ENCODE data around the gene HIBCH. TPM values are rescaled to one million over a fixed set of nuclear protein-coding genes. Genes with fewer than 3 reads are reported as not detected.
A peak's percentile ranks its signal among the peaks of the same experiment; 100 is the strongest.

HIBCH gene
- total RNA-seq, 1 donor: 6.2 TPM

DNA sequence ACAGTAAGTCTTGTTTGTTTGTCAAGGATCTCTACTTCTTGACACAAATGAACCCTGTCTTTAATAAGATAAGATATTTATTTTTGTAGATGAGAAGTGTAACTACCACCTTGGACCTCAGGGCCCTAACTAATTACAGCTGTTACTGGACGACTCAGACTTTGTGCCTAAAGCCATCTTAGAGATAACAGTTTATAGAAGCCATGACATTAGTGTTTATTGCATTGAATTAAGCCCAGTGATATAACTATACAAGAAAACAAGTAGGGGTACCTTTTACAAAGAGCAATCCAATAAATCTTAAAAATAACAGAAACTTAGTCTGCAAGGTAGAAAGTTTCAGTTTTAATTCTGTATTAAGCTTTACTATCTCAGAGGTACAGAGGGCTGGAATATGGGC is 119.0 kb downstream of the HIBCH start:
- DNase-seq (ENCODE audit: low read depth in 2 of 3, low spot score in 2 of 3): no peak

GRCh38 chr2:190199530-190199929 is 120.1 kb downstream of the HIBCH start:
- no peak for DNase-seq (ENCODE audit: low read depth in 2 of 3, low spot score in 2 of 3)

DNA sequence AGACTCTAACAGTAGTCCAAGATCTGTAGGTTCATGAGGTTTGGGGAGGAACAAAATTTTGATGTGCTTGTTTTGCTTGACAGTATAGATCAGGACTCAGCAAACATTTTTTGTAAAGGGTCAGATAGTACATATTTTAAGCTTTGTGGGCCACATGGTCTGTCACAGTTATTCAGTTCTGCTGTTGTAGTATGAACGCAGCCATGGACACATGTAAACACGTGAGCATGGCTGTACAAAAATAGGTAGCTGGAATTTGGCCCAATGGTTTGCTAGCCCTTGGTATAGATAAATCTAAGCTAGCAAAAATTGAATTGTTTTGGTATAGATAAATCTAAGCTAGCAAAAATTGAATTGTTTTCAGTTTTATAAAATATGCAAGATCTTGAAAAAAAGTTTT is 120.5 kb downstream of the HIBCH start:
- DNase-seq (ENCODE audit: low read depth in 2 of 3, low spot score in 2 of 3): no peak

DNA sequence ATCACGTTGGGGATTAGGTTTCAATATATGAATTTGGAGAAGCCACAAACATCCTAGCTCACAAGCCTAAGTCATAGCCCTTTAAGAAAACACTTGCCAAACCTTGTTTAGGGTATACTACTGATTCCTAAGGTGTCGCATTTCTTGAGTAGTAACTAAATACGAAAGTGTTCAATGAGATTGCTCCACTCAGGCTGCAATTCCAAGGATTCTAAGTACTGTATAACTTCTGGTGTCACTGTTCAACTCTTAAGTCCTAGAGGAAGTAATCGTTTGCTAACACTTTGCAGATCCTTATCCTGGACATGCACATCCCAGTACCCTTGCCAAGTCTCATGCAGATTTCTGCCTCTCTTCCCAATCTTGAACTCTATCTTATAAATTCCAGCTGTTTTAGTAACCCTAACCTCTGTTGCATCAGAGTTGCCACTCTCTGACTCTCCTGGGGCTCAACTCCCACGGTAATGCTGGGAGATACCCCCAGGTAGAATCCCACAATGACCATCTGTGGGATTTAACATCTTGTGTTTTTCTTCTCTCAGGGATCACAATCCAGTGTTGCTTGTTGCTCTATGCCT is 122.4 kb downstream of the HIBCH start:
- no peak for DNase-seq (ENCODE audit: low read depth in 2 of 3, low spot score in 2 of 3)

- DNase-seq (ENCODE audit: low read depth in 2 of 3, low spot score in 2 of 3): no peak
Measured at GRCh38 chr2:190190507-190191162, 129.0 kb downstream of the HIBCH start.

DNA sequence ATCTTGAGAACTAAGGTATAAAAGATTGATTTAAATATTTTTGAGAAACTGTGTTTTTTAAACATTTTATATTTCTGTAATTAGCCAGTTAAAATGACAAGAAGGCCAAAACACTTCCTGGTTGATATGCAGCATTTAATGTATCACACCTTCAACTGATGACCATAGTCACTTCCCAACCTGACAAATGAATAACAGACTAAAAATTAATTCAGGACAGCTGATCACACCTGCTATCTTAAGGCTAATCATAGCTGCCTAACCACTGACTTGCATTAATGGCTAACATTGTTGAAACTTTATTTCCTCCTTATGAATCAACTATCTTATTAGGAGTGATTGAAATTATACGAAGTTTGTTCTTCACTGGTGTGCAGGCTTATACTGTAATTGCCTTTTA is 131.3 kb downstream of the HIBCH start:
- no peak for DNase-seq (ENCODE audit: low read depth in 2 of 3, low spot score in 2 of 3)

GRCh38 chr2:190186238-190186637 is 133.4 kb downstream of the HIBCH start:
- DNase-seq (ENCODE audit: low read depth in 2 of 3, low spot score in 2 of 3): no peak

- DNase-seq (ENCODE audit: low read depth in 2 of 3, low spot score in 2 of 3): no peak
Measured at GRCh38 chr2:190185380-190185779, 134.2 kb downstream of the HIBCH start.

DNA sequence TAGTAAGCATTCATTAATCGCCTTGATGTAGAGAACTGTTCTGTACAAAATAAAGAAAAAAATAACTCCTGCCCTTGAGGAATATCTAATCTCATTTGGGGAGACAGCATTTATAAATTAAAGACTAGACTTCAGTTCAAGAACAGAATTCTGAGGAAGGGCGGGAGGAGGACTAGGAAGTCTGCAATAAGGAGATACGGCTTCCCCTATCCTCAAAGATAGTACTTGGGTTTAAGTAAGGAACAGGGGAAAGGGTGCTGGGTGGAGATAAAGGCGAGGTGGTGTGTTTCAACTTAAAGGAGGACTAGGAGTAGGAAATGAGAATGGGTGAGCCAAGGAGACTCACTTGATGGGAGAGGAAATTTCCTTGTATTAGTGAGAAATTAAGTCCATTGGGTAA is 135.2 kb downstream of the HIBCH start:
- peak in 2 of 3 donors; percentile 60 to 63 for DNase-seq (ENCODE audit: low read depth in 2 of 3, low spot score in 2 of 3)

GRCh38 chr2:190183539-190183938 is 136.1 kb downstream of the HIBCH start:
- DNase-seq (ENCODE audit: low read depth in 2 of 3, low spot score in 2 of 3): no peak

DNA sequence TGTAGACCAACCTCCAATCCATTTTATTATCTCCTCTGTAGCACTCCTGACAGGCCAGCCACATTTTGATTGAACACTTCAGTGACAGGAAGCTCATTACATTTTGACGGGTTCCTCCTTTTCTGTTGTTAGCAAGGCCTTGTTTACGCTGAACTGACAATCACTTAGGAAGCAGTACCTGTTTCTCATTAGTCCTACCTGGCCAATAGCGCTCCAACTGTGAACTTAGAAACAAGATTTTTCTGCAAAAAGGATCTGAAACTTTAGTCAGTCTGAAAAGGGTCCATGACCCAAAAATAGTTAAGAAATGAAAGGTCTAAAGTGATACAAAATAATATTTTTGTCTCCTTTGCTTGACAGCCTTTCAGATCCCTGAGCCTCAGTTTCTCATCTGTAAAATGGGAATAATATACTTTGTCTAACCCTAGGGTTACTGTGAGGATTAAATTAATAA is 137.5 kb downstream of the HIBCH start:
- DNase-seq (ENCODE audit: low read depth in 2 of 3, low spot score in 2 of 3): peak in 1 of 3 donors; percentile 29

DNA sequence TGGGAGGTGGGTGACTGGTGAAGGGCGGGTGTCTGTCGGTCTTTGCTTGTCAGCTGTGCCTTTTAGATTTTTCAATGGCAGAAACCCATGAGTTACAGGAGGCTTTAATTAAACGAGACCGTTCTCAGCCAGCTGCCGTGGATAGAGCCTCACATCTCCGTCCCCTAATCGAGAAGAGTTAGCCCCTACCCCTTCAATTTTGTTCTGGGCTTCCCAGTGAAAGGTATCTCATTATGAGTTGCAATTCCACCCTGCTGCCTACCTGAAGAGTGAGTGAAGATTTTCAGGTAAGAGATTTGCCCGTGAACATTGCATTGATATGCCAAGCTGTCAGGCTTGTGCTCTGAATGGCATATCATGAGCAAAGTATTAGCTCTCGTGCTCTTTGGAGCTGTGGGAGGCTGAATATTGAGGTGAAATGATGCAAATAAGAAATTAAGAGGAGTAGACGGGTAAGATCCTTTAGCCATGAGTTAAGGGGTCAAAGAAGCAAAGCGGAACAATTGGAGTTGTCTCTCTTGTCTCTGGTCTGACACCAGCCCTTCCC is 138.4 kb downstream of the HIBCH start:
- peak in 1 of 3 donors; percentile 8 for DNase-seq (ENCODE audit: low read depth in 2 of 3, low spot score in 2 of 3)

- DNase-seq (ENCODE audit: low read depth in 2 of 3, low spot score in 2 of 3): peak in 2 of 3 donors; percentile 82 to 86
Measured at GRCh38 chr2:190180313-190181122, 139.1 kb downstream of the HIBCH start.

DNA sequence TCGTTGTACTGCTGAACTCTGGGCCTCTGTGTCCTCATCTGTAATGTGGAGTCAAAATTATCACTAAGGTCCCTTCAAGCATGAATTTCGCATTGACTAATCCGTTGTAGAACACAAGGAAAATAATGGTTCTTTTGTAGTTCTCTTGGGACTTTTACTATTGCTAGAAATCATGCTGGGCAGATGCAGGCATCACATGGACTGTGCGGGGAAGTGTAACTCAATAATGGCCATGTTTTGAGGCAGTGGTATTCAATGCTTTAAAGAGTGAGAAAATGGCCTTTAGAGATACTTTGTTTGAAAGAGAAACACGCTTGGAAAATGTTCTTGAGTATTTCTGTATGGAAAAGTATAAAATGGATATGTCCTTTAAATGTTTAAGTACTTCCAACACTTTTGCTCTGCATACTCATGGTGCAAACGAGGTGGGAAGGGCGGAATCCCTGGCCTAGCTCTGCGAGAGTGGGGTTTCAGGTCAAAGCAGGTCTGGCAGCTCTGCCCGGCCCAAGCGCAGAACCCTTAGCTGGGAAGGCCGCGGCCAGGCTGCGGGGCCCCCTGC is 139.8 kb downstream of the HIBCH start:
- DNase-seq (ENCODE audit: low read depth in 2 of 3, low spot score in 2 of 3): no peak

- DNase-seq (ENCODE audit: low read depth in 2 of 3, low spot score in 2 of 3): no peak
Measured at GRCh38 chr2:190178066-190178722, 141.4 kb downstream of the HIBCH start.

- DNase-seq (ENCODE audit: low read depth in 2 of 3, low spot score in 2 of 3): no peak
Measured at GRCh38 chr2:190177249-190178040, 142.2 kb downstream of the HIBCH start.

DNA sequence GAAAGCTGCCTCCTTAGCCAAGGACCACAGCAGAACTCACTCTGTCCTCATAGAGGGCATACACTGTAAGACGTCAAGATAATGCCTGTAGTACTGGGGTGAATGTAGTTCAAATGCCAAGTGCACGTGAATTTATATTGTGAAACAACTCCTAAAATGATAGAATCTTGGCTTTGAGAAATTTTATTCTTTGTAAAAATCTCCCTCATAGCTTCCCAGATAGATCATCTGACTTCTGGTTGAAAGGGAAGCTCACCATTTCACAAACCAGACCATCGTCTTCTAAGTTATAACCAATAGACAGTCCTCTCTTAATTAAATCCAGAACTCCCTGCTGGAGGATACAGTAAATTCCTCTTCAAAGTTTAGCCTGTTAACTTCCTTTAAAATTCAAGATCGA is 146.2 kb downstream of the HIBCH start:
- DNase-seq (ENCODE audit: low read depth in 2 of 3, low spot score in 2 of 3): no peak

- no peak for DNase-seq (ENCODE audit: low read depth in 2 of 3, low spot score in 2 of 3)
Measured at GRCh38 chr2:190170673-190171072, 149.0 kb downstream of the HIBCH start.

- no peak for DNase-seq (ENCODE audit: low read depth in 2 of 3, low spot score in 2 of 3)
Measured at GRCh38 chr2:190169221-190170072, 150.2 kb downstream of the HIBCH start.
